CD14-positive monocyte (primary cell): ENCODE data around the gene AJAP1. TPM values are rescaled to one million over a fixed set of nuclear protein-coding genes. Genes with fewer than 3 reads are reported as not detected.
A peak's percentile ranks its signal among the peaks of the same experiment; 100 is the strongest.

Experiments
- DNase-seq, 3 donors: peaks; one replicate each; pipeline ENCODE4 v3.0.0-alpha.2; 2011 to 2022
- H2AFZ ChIP-seq: 2 replicates; pipeline ENCODE4 v1.6.0; 2012; ENCODE audit warnings: mild to moderate bottlenecking, low read depth, low read length, inconsistent platforms; ENCODE audit not compliant: insufficient read depth, poor library complexity, severe bottlenecking
- H3K27ac ChIP-seq, 2 donors: 1 replicate in 1 of 2; 2 replicates in 1 of 2; pipeline ENCODE4 v1.5.1; 2012 to 2013; ENCODE audit warnings: low read length in 2 of 2, control low read depth in 1 of 2, inconsistent platforms in 1 of 2, low read depth in 1 of 2, mild to moderate bottlenecking in 1 of 2
- H3K27me3 ChIP-seq, 2 donors: one replicate each; pipeline versions ENCODE4 v1.6.0 to v1.6.1; 2011 to 2013; ENCODE audit warnings: low read length in 2 of 2; ENCODE audit not compliant: control insufficient read depth in 2 of 2, insufficient read depth in 2 of 2
- H3K36me3 ChIP-seq, 2 donors: replicated peaks in 1 of 2; 1 replicate in 1 of 2; 2 replicates in 1 of 2; pipeline versions ENCODE4 v1.5.1 to v1.6.1; 2012 to 2013; ENCODE audit warnings: low read length in 2 of 2, control low read depth in 1 of 2, inconsistent platforms in 1 of 2, mild to moderate bottlenecking in 1 of 2; ENCODE audit not compliant: insufficient read depth in 2 of 2, control insufficient read depth in 1 of 2
- H3K4me1 ChIP-seq, 2 donors: 1 replicate in 1 of 2; 2 replicates in 1 of 2; pipeline versions ENCODE4 v1.5.1 to v1.6.1; 2012 to 2013; ENCODE audit warnings: low read length in 2 of 2, control low read depth in 1 of 2, inconsistent platforms in 1 of 2, mild to moderate bottlenecking in 1 of 2, moderate library complexity in 1 of 2; ENCODE audit not compliant: insufficient read depth in 2 of 2, control insufficient read depth in 1 of 2
- H3K4me2 ChIP-seq: replicated peaks from 2 replicates; pipeline ENCODE3; 2012; ENCODE audit warnings: low read length, moderate library complexity, mild to moderate bottlenecking; ENCODE audit not compliant: poor library complexity, severe bottlenecking; ENCODE audit errors: extremely low read depth
- H3K4me3 ChIP-seq, 3 experiments: fragments of 200-600 bp in 1 of 3; sonication (generic) in 1 of 3; replicated peaks in 1 of 3; 1 replicate in 2 of 3; 2 replicates in 1 of 3; pipeline ENCODE4 v1.5.1; 2011 to 2013; ENCODE audit warnings: low read length in 3 of 3, mild to moderate bottlenecking in 3 of 3, control low read depth in 2 of 3, low read depth in 2 of 3, inconsistent platforms in 1 of 3, moderate library complexity in 1 of 3
- H3K79me2 ChIP-seq: 2 replicates; pipeline ENCODE4 v1.6.0; 2012; ENCODE audit warnings: mild to moderate bottlenecking, control low read depth, inconsistent platforms, low read length, moderate library complexity; ENCODE audit not compliant: insufficient read depth
- H3K9ac ChIP-seq: 2 replicates; pipeline ENCODE4 v1.6.0; 2017; ENCODE audit warnings: low read length, mild to moderate bottlenecking; ENCODE audit not compliant: insufficient read depth, poor library complexity, severe bottlenecking
- H3K9me3 ChIP-seq, 2 donors: replicated peaks in 1 of 2; 1 replicate in 1 of 2; 2 replicates in 1 of 2; pipeline versions ENCODE4 v1.5.1 to v1.6.1; 2012 to 2013; ENCODE audit warnings: low read length in 2 of 2, control low read depth in 1 of 2; ENCODE audit not compliant: control insufficient read depth in 1 of 2, insufficient read depth in 1 of 2
- H4K20me1 ChIP-seq: 2 replicates; pipeline ENCODE4 v1.6.0; 2012; ENCODE audit warnings: mild to moderate bottlenecking, low read length, control low read depth, moderate library complexity; ENCODE audit not compliant: insufficient read depth
- H3K27ac Mint-ChIP-seq, 7 donors: one replicate each; pipeline ENCODE4 v1.8.0; 2020; ENCODE audit warnings: mild to moderate bottlenecking in 7 of 7, mixed read lengths in 7 of 7, moderate library complexity in 6 of 7, inconsistent platforms in 2 of 7
- H3K27me3 Mint-ChIP-seq, 3 donors: one replicate each; pipeline ENCODE4 v1.8.0; 2021 to 2022; ENCODE audit warnings: low read depth in 3 of 3, mild to moderate bottlenecking in 3 of 3, mixed read lengths in 3 of 3, moderate library complexity in 3 of 3, inconsistent platforms in 1 of 3
- H3K36me3 Mint-ChIP-seq, 2 donors: one replicate each; pipeline ENCODE4 v1.8.0; 2020; ENCODE audit warnings: mixed read lengths in 2 of 2, inconsistent platforms in 1 of 2, mild to moderate bottlenecking in 1 of 2
- H3K4me1 Mint-ChIP-seq: one replicate; pipeline ENCODE4 v1.8.0; 2020; ENCODE audit warnings: mild to moderate bottlenecking, mixed read lengths
- H3K4me3 Mint-ChIP-seq, 2 donors: one replicate each; pipeline ENCODE4 v1.8.0; 2020; ENCODE audit warnings: mild to moderate bottlenecking in 2 of 2, mixed read lengths in 2 of 2, moderate library complexity in 1 of 2
- H3K9me3 Mint-ChIP-seq, 7 donors: one replicate each; pipeline ENCODE4 v1.8.0; 2020 to 2022; ENCODE audit warnings: mixed read lengths in 7 of 7, mild to moderate bottlenecking in 6 of 7, moderate library complexity in 6 of 7, inconsistent platforms in 2 of 7
- CTCF ChIP-seq: fragments of 200-600 bp; IDR thresholded peaks from one replicate; pipeline ENCODE4 v1.8.0; 2022; ENCODE audit warnings: antibody characterized with exemption, mild to moderate bottlenecking
- WGBS: methylation state at CpG from one replicate; pipeline ENCODE4 v1.1.5; 2013; ENCODE audit warnings: missing lambda C conversion rate; ENCODE audit not compliant: insufficient coverage; 5-methylcytosine and 5-hydroxymethylcytosine counted together
- intact Hi-C, 2 donors: fragments of 100-400 bp; cut with micrococcal nuclease; formaldehyde crosslinking; loops; one replicate each; pipeline versions ENCODE4 v1.15.0 to v1.15.1; 2023
- polyA plus RNA-seq, 3 donors: library from polyadenylated mRNA; depleted of rRNA in 1 of 3; unstranded in 2 of 3; stranded (reverse) in 1 of 3; fragments of 300-500 nt in 2 of 3; fragments of >200 nt in 1 of 3; fragmentation: Illumina TruSeq in 2 of 3; gene quantifications; 1 replicate in 2 of 3; 2 replicates in 1 of 3; pipeline ENCODE4 v1.2.3, GENCODE V29; 2012 to 2021

Gene AJAP1
- polyA plus RNA-seq, 3 donors: not detected

- H3K27me3 ChIP-seq: peaks cover 0 to 4% of the 10 kb centered on the region in 2 donors
- no peaks in the 10 kb centered on the region for H3K36me3 ChIP-seq
- H3K9ac ChIP-seq: no peak overlapping the region
- Mint-ChIP-seq H3K36me3 (no peaks in the 10 kb centered on the region), H3K4me1 (peaks cover 5% of the 10 kb centered on the region), H3K4me3 (no peak overlapping the region), H3K27me3 (peaks cover 4 to 13% (median 12%) of the 10 kb centered on the region in 3 donors), H3K9me3 (peaks cover 0 to 2% (median under 1%) of the 10 kb centered on the region in 7 donors), H3K27ac (no peak overlapping the region)
- no peaks in the 10 kb centered on the region for H4K20me1 ChIP-seq
- H3K4me2 ChIP-seq: no peak overlapping the region
- H3K27ac ChIP-seq: no peak overlapping the region
- no peaks in the 10 kb centered on the region for H3K79me2 ChIP-seq
- 91% methylated on average over 6 of the region's 9 CpGs for WGBS
- no peak overlapping the region for H2AFZ ChIP-seq
- H3K4me3 ChIP-seq: no peak overlapping the region
- peaks cover 0 to under 1% of the 10 kb centered on the region in 2 donors for H3K9me3 ChIP-seq
- no peak for DNase-seq
- intact Hi-C loops: no loop called here
- peaks cover 5 to 6% of the 10 kb centered on the region in 2 donors for H3K4me1 ChIP-seq
- TF ChIP-seq CTCF: no peak
These were observed 21.1 kb upstream of the AJAP1 start for GRCh38 chr1:4633346-4633745.

GRCh38 chr1:4634156-4634792 is 20.1 kb upstream of the AJAP1 start:
- Mint-ChIP-seq H3K36me3 (no peaks in the 10 kb centered on the region), H3K4me3 (no peak overlapping the region), H3K4me1 (peaks cover 9% of the 10 kb centered on the region), H3K27ac (peak overlapping the region in 2 of 7 donors; percentile 23 to 41), H3K9me3 (peaks cover 0 to 3% (median 2%) of the 10 kb centered on the region in 7 donors), H3K27me3 (peaks cover 6 to 12% (median 12%) of the 10 kb centered on the region in 3 donors)
- peaks cover 0 to 5% of the 10 kb centered on the region in 2 donors for H3K9me3 ChIP-seq
- H3K9ac ChIP-seq: no peak overlapping the region
- H2AFZ ChIP-seq: no peak overlapping the region
- H3K4me1 ChIP-seq: peaks cover 7 to 8% of the 10 kb centered on the region in 2 donors
- no peaks in the 10 kb centered on the region for H3K79me2 ChIP-seq
- H4K20me1 ChIP-seq: no peaks in the 10 kb centered on the region
- H3K27ac ChIP-seq: no peak overlapping the region
- H3K4me2 ChIP-seq: no peak overlapping the region
- intact Hi-C loops: no loop called here
- no peak for DNase-seq
- 83% methylated on average over 12 of the region's 14 CpGs for WGBS
- no peaks in the 10 kb centered on the region for H3K36me3 ChIP-seq
- H3K27me3 ChIP-seq: peaks cover 0 to 4% of the 10 kb centered on the region in 2 donors
- TF ChIP-seq CTCF: no peak
- no peak overlapping the region for H3K4me3 ChIP-seq
